NCI-H524 (cell line): ENCODE results near the gene PHLDA2.
"Not testable (repeated sequence)": the region's sequence is repeated elsewhere in the genome, so short reads cannot be mapped to it uniquely, and the experiment has no call there.

Experiments
- DNase-seq, 2 experiments: peaks; one replicate each; lab custom pipeline; 2025; lab: John Stamatoyannopoulos, UW

Gene PHLDA2

DNA sequence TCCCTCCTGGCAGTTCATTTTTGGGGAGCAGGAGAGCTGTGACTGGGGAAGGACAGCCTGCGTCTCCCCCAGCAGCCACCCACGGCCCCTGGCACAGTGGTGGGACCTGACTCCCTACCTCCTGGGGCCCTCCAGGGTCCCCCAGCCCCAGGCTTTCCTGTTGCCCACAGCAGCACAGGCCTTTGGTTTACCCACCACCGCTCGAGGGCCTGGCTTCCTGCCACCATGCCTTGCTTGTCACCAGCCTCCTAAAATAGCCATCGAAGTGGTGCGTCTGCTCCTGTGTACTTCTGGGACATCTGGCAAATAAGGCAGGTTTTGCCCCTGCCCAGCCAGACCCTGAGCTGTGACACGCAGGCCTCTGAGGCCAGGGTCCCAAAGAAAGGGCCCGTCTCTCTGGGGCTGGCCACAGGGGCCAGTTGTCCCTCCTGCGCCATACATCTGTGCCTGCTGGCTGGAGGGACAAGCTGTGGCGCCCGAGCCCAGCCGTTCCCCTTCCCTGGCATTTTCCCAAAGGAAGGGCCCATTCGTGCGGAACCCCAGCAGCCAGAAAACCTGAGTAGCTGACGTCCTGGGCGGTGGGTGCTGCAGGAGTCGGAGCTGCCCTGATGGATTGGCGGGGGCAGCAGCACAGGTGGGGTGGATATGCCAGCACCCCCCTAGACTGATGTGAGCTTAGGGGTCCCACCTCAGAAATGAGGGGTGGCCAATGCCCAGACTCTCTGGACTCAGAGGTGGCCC, 14.6 kb downstream of the PHLDA2 start:
- DNase-seq, result peak in 1 of 2 experiments; percentile 24

DNA sequence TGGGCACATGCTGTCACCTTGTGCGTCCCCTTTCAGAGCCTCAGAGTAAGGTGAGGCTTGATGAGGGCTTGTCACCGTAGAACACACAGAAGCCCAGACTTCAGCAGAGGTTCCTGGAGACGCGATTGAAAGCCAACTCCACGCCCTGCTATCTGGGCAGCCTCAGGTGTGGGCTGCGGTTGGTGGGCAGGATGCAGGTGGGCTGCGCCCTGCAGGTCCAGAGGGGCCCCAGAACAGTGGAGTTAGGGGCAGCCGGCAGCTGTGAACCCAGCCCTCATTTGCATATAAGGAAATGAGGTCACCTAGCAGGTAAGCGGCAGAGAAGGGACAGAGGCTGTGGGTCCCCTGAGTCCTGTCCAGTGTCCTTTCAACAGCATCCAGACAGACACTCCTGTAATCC, 15.4 kb downstream of the PHLDA2 start:
- no peak for DNase-seq

DNA sequence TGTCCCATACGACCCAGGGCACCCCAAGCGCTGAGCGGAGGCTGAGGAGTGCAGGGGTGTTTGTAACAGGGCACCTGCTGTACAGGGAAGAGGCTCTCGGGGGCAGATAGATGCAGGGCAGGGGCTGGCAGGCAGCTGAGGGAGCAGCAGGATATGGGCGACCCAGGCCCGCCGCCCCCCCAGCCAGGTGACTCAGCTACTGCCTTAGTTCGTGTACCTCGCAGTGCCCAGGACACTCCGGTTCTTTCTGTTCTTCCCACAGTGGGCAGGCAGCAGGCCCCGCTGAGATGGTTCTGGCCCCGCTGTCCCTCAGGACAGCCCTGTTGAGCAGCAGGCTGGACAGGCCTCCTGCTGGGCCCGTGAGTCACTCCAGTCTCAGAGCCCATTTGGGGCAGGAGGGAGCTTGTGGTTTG, 16.2 kb downstream of the PHLDA2 start:
- DNase-seq, result no peak

DNA sequence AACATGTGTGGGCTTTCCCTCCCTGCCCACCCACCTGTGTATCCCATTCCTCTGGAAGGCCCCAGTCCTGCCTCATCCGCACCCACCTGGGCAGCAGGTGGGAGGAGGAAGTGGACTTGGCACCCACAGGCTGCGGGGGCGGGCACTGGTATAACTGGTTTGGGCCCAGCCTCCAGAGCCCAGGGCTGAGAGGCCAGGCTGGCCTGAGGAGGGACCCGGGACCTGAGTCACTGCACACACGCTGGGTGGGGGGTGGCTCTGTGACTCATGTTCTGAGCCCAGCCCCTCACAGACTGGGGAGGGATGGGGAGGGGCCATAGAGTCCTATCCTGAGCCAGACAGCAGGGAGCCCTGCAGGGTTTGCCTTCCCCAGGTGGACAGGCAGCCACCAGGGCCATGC, 16.7 kb downstream of the PHLDA2 start:
- DNase-seq, result no peak

DNA sequence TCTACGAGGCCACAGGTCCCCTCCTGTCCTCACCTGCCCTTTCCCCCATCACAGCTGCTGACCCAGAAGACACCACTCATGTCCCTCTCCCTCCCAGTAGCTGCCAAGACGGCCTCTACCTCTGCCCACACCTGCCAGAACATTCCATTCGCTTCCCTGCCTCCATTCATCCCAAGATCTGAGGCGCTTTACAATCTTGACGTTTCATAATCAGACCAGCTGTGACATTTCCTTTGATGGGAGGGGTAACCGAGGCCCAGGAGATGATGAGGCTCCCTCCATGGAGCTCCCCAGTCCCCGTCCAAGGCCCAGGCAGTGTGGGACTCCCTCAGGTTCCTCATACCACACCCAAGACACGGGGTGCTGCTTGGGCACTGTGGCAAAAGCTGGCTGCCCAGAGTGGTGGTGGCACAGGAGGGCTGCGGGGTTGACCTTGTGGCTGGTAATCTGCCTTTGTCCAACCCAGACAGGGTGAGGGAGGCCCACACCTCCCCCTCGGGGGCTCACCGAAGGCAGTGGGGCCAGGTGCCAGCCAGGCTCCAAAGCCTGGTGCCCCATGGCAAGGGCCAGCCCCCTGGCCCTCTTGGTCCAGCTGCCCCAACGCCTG, 17.3 kb downstream of the PHLDA2 start:
- DNase-seq, result no peak

DNA sequence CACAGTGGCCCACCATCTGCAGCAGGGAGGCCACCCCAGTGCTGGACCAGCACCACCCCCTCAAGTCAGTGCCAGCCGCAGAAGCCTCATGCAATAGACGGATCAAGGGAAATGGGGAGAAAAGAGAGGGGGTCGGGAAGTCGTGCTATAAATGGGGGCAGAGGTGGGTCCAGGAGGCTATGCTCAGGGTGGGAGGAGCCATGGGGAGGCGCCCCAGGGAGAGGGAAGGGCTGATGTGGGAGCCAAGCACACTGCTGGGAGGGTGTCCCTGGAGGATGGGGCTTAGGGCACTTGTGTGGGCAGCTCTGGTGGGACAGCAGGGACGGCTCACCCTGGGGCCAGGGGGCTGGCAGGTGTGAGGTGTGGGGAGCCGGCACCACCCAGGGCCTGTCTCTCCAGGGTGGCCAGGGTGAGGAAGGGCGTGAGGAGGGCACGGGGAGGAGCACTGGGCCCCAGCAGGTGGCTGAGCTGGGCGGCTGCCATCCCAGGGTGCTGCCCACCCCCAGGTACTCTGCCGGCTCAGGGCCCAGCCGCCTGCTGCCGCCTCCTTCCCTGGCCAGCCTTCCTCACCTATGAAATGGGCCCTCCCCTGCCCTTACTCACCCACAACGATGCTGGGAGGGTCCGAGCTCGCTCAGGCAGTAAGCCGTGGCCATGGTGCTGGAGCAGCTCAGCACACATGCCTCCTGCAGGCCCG, 18.0 kb downstream of the PHLDA2 start:
- no peak for DNase-seq

DNA sequence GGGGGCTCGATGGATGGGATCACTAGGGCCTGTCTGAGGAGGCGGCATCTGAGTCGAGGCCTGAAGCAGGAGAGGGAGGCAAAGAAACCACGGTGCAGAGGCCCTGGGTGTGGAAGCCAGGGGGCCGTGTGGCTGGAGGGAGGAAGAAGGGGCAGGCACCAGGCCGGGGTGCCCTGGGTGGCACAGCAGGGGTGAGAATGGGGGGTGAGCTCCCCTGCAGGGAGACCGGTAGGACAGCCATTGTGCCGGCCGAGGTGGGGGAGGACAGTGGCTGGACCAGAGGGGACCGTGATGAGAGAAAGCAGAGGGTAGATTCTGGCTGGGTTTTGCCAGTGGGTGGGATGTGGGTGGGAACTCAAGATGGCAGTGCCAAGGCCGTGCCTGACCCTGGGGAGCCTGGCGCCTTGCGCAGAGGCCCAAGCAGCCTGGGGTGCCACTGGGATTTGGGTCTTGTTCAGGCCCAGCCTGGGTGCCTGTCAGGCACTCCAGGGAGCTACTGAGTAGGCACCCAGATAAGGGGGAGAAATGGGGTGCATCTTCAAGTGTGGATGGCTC, 18.7 kb downstream of the PHLDA2 start:
- no peak for DNase-seq

DNA sequence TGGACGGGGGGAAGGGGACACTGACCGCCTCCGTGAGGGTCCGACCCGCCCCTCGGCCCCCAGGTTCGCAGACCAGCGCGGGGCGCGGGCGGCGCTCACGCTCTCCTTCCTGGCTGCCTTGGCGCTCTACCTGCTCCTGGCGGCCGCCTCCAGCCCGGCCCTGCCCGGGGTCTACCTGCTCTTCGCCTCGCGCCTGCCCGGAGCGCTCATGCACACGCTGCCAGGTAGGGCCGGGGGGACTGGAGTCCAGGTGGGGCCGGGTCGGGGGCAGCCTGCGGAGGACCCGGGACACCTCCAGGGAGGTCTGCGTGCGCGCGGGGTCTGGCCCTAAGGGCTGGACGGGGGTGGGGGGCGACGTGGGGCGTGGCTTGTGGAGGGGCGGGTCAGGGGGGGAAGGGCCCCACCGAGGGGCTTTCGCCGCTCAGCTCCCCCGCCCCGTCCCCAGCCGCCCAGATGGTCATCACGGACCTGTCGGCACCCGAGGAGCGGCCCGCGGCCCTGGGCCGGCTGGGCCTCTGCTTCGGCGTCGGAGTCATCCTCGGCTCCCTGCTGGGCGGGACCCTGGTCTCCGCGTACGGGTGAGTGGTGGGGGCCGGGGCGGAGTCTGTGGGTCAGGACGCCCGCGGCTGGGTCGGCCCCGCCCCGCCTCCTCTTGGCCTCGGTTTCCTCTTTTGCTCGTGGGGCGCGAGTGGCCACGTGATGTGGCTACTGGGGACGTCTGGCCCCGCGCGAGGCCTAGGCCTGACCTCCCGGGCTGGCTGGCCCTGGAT, 19.9 kb downstream of the PHLDA2 start:
- no peak for DNase-seq

DNA sequence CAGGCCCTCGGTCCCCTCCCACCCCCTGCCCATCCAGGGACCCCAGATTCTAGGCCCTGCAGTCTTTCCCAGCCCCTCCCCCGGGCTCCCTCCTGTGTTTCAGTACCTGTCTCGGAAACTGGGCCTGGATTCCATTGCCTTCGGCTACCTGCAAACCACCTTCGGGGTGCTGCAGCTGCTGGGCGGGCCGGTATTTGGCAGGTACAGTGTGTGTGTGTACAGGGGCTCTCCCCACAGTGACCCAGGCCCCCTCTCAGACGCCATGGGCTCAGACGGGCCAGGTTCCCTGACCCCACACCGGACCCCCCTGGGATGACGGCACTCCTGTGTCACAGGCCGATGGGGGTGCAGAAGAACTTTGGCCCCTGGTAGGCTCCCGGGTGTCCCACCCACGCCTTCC, 21.1 kb downstream of the PHLDA2 start:
- no peak for DNase-seq

DNA sequence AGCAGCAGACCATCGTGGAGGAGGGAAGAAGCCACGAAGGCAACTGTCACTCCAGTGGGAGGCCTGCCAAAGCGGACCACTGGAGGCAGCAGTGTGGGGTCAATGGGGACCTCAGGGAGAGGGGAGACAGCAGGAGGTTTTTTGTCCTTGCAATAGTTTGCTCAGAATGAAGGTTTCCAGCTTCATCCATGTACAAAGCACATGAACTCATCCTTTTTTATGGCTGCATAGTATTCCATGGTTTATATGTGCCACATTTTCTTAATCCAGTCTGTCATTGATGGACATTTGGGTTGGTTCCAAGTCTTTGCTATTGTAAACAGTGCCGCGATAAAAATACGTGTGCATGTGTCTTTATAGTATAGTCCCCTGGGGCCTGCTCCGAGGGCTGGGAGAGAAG, 23.9 kb downstream of the PHLDA2 start:
- DNase-seq, result not testable (repeated sequence)

DNA sequence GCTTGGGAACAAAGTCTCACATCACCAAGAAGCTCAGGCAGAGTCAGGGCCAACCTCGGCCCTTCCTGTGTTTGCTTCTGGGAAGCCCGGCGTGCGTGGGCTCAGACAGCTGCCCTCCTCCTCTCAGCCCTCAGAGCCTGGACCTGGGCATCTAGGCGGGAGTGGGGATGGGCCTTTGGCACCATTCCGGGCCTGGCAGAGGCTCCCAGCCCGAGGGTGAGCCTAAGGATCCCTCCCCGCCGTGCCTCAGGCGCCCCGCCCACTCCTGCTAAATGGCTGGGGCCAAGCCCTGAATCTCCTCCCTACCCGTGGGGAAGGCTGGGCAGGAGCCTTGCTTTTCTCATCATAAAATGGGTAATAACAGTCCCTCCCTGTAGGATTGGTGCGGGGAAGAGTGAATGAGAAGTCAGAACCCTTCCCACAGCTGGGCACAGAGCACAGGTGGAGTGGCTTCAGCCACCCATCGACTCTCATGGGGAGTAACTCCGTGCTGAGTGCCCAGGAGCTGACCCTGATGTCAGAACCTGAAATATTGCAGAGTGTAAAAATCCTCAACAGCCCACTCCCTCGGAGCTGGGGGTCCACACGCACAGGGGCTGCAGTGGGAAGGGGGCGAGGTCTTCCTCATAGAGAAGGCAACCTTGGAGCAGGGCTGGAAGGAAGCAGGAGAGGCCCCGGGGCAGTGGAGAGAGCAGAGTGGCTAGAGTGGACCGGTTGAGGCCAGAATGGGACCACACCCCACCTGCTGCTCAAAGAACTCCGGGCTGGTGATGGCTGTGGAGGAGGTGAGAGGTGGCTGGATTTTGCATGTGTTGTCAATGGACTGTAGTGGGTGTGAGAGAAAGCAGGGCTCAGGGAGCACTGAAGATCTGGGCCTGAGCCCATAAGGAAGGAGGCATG, 24.8 kb downstream of the PHLDA2 start:
- DNase-seq, result no peak

DNA sequence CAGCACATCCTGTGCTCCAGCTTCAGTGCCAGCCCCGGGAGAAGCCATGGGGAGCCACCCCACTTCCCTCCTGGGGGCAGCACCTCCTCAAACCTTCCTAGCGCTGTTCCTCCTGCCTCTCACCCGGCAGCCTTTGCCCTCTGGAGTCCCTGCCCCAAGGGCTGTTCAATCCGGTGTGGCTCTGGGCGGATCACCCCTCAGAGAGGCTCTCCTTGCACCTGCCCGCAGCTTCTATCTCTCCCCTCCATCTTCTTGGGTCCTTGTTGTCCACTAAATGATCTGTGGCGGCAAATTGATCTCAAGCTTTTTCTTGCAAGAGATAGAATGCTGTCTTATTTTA, 25.6 kb downstream of the PHLDA2 start:
- no peak for DNase-seq

DNA sequence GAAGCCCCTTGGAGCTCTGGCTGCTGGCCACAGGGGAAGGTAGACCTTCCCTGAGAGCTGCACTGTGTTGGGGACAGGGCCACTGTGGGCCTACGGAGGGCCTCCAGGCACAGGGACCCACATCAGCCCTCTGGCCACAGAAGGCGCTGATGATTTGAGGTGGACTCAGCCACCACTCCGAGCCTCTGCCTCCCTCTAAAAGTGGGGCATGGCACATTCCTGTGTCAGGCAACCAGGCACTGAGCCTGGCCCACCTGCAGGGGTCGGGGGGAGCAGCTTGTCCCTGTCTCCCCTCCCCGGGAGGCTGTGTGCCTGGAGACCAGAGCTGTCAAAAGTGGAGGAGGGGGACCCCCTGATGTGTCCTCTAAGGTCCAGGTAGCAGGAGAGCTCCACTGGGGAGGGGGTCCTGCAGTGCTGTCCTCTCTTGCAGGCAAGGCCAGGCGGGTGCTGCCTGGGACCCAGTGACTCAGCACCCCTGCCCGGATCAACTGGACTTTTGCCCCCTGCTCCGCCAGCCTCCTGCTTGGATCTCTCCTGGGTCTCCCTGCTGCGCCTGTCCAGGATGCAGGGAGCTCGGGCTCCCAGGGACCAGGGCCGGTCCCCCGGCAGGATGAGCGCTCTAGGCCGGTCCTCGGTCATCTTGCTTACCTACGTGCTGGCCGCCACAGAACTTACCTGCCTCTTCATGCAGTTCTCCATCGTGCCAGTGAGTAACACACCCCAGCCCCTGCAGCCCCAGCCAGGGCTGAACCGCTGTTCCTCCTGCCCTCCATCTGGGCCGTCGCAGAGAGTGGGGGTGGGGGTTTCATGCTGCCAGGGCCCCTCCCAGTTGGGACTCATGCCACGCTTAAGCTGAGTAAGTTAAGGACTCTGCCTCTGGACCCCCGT, 26.2 kb downstream of the PHLDA2 start:
- no peak for DNase-seq

DNA sequence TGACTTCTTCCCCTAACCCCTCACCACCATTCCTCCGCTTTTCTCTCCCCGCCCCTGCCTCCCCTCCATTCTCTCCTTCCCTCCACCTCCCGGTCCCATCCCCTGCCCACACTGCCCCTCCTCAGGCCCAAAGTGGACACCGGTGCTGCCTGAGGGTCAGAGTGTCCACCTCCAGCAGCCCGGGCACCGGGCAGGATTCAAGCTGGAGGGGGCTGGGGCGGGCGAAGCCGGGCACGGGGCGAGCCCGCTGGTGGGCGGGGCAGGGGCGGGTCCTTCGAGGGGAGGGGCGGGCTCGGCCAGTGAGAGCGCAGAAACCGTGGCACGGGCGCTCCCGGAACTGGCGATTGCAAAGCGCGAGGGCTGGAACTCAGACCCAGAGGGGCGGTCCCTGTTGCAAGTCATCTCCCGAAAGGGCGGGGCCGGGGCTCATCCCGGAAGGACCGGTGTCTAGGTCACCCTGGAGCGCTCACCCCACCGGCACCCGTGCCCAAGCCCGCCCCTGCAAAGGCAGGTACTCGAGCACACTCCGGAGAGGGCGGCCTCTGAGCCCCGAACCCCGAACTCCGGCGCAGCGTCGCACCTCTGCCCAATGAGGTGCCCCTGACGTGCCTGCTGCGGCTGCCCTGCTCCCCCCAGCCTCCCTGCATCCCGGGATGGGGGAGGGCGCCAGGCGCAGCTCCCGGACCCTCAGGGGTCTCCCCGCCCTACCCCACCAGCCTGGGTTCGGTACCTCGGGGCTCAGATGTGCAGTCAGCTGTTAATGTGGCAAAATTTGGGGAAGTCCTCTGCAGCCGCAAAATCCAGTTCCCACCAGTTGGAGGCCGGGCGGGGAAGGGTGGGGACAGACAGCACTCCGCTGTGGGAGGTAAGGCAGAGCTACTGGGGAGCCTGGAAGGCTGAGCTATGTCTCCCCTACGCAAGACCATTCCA, 27.1 kb downstream of the PHLDA2 start:
- peak; percentile 49 to 76 for DNase-seq

DNA sequence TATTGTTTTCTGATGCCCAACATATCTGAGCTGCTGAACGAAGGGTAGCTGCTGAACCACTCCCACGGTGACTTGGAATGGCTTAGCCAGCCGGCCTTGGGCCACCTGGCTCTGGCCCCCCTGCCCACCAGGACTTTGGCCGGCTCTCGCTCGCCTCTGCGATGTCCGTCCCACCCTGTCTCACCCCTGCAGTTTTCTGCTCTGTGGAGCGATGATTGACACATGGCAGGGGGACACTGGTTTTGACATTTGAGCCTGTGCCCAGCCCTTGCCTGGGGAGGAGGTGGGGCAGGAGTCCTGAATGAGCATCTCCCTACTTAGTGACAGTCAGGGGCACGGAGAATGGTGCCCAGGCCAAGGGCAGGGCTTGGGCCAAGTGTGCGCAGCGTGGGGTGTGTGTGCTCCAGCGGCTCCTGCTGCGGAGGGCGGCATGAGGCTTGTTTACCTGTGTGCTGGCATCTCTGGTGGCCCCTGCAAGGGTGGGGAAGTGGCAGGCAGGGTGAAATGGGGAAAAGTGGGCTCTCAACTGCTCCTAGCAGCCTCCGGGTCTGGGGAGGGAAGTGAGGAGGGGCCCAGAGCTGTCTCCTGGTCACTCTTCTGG, 27.9 kb downstream of the PHLDA2 start:
- no peak for DNase-seq

DNA sequence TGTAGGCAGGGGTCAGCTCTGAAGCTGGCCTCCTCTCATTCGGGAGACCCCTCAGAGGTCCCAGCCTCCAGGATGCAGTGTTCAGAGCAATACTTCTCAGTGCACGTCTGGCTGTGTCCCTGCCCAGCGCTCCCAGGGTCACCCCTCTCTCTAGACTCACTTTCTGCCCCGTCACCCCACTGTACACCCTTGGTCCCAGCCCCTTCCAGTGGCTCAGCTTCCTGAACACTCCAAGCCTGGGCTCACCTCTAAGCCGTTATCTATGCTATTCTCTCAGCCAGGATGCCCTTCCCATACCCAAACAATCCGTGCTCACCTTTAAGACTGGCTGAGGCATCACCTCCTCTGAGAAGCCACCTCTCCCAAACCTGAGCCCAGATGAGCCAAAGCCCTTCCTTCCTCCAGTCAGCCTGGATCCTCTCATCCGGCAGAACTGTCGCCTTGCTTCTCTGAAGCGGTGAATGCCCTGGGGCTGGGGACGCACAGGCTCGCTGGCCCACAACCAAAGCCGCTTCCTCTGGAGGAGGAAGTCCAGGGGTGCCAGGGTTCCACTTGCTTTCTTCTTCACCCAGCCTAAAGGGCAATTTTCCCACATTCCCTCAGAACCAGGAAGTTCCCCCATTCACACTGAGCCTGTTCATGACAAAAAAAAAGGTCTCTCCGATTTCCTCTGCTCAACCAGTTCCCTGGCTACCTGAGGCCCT, 30.0 kb downstream of the PHLDA2 start:
- no peak for DNase-seq

DNA sequence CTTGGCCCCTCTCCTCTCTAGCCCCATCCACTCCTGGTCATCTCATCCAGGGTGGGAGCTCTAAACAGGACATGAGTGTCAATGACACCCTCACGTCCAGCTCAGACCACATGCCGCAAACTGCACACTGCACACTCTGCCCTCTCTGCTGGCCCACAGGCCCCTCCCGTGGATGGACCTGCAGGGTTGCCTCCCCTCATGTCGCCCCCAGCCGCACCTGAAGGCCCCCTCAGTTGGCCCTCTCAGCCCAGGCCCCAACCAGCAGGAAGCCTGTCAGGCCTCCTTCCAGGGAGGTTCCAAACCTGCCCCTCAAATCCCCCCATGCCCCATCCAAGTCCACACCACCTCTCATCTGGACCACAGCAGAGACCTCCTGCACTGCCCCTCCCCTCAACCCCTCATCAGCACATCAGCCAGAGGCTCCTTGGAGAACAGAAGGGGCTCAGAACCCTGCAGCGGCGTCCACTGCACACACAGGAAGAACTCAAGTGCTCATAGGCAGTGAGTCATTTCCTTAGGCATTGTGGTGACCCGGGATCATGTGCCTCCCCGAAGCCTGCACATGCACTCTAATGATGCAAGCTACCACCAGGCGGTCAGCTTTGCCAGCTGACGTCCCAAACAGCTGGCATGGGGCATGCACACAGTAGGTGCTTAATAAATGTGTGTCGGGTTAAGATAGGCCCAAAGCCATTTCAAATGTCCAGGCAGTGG, 30.7 kb downstream of the PHLDA2 start:
- DNase-seq, result no peak
